K562 (cell line): Measurements from ENCODE around the gene OBSL1. TPM values are rescaled to one million over a fixed set of nuclear protein-coding genes. Genes with fewer than 3 reads are reported as not detected.

Experiments
- CTBP1 ChIP-seq: fragments of 450-650 bp; IDR thresholded peaks from 2 replicates; pipeline ENCODE4 v1.6.1; 2016; ENCODE audit warnings: borderline replicate concordance
- ELK3 ChIP-seq: fragments of 450-650 bp; formaldehyde crosslinking; IDR thresholded peaks from 2 replicates; pipeline ENCODE4 v1.4.0; 2020; ENCODE audit warnings: mild to moderate bottlenecking
- EP400 ChIP-seq: fragments of 450-650 bp; IDR thresholded peaks from 2 replicates; pipeline ENCODE4 v1.6.1; 2017; ENCODE audit warnings: antibody characterized with exemption, mild to moderate bottlenecking, moderate library complexity
- HDAC3 ChIP-seq: fragments of 450-650 bp; IDR thresholded peaks from 2 replicates; pipeline ENCODE4 v1.6.1; 2018; ENCODE audit warnings: borderline replicate concordance, mild to moderate bottlenecking, moderate library complexity; ENCODE audit not compliant: partially characterized antibody
- KAT8 ChIP-seq: fragments of 450-650 bp; IDR thresholded peaks from 2 replicates; pipeline ENCODE4 v1.6.1; 2016; ENCODE audit warnings: low read depth, mild to moderate bottlenecking
- MGA ChIP-seq: fragments of 450-650 bp; IDR thresholded peaks from 2 replicates; pipeline ENCODE4 v1.6.1; 2016; ENCODE audit warnings: mild to moderate bottlenecking, moderate library complexity
- MXI1 ChIP-seq: IDR thresholded peaks from 2 replicates; pipeline ENCODE4 v1.6.1; 2011; ENCODE audit warnings: low read depth, mild to moderate bottlenecking, improper control_type of control experiment, low read length
- NR2C1 ChIP-seq, 2 experiments: fragments of 450-650 bp; IDR thresholded peaks; 2 replicates each; pipeline ENCODE4 v1.6.1; 2017; ENCODE audit warnings: mild to moderate bottlenecking in 2 of 2, antibody characterized with exemption in 1 of 2, inconsistent platforms in 1 of 2, missing compliant biosample characterization in 1 of 2, missing genetic modification characterization in 1 of 2
- SAP30 ChIP-seq: fragments of 200-600 bp; sonication (generic); IDR thresholded peaks from 2 replicates; pipeline ENCODE4 v1.6.1; 2012; ENCODE audit warnings: borderline replicate concordance, low read depth, mild to moderate bottlenecking, moderate library complexity, low read length, control low read depth, inconsistent platforms; ENCODE audit not compliant: insufficient read depth, poor library complexity, severe bottlenecking
- SLC30A9 ChIP-seq: fragments of 250-450 bp; sonication (Bioruptor Pico); IDR thresholded peaks from 2 replicates; pipeline ENCODE4 v1.8.0; 2022; ENCODE audit warnings: mild to moderate bottlenecking, moderate library complexity
- ZC3H11A ChIP-seq: IDR thresholded peaks from 2 replicates; pipeline ENCODE4 v1.6.1; 2012; ENCODE audit warnings: low read depth, low read length, improper control_type of control experiment
- ZNF184 ChIP-seq: sonication (generic); formaldehyde crosslinking; IDR thresholded peaks from 2 replicates; pipeline ENCODE4 v1.5.0; 2020; ENCODE audit warnings: missing genetic modification reagents
- ZNF511 ChIP-seq: sonication (generic); formaldehyde crosslinking; IDR thresholded peaks from 2 replicates; pipeline ENCODE4 v1.8.0; 2022; ENCODE audit warnings: mild to moderate bottlenecking, missing genetic modification reagents
- ZNF644 ChIP-seq: fragments of 200-800 bp; sonication (Bioruptor generic); IDR thresholded peaks from 2 replicates; pipeline ENCODE4 v1.6.1; 2016; ENCODE audit warnings: low read depth, missing genetic modification characterization, missing compliant biosample characterization
- polyA plus RNA-seq, 8 experiments: library from polyadenylated mRNA; depleted of rRNA in 4 of 8; stranded (reverse) in 5 of 8; unstranded in 3 of 8; fragments of >200 nt; fragmentation: Nextera tagmentation in 2 of 8; fragmentation: Illumina TruSeq in 1 of 8; extraction: Ambion mirVana in 2 of 8; extraction: Trizol in 1 of 8; gene quantifications; 2 replicates each; pipeline versions ENCODE4 v1.2.1 to v1.2.3, GENCODE V29; 2011 to 2014; ENCODE audit warnings: inconsistent platforms in 1 of 8, missing spikeins in 1 of 8
- total RNA-seq, 7 experiments: library from RNA; depleted of rRNA in 6 of 7; stranded (reverse); fragments of >200 nt in 6 of 7; fragmentation: Illumina TruSeq in 2 of 7; extraction: Trizol in 2 of 7; gene quantifications; 2 replicates each; pipeline versions ENCODE4 v1.2.1 to v1.2.3, GENCODE V29; 2011 to 2021; ENCODE audit warnings: low replicate concordance in 1 of 7

The OBSL1 gene
- total and polyA plus RNA-seq, 9 of the 15 experiments (the other 6 are each of a cell fraction or from before 2014, with no cell fraction given) = 1.2 to 26.6 (median 8.6) TPM

- TF ChIP-seq SAP30 (peak; percentile 75), ZNF644 (no peak), ELK3 (CRISPR knock-in tag) (no peak), CTBP1 (0 out of 2 replicates have a peak, but pooled peaks have one; percentile 13), MGA (peak; percentile 72), KAT8 (no peak), ZNF184 (CRISPR knock-in tag) (no peak), ZC3H11A (no peak), ZNF511 (0 out of 2 replicates have a peak, but pooled peaks have one; percentile 20), EP400 (no peak), SLC30A9 (CRISPR knock-in tag) (no peak), NR2C1 (IDR thresholded peaks at IDR 0.05) (no peak), NR2C1 (tag; IDR thresholded peaks at IDR 0.05) (no peak), MXI1 (0 out of 2 replicates have a peak, but pooled peaks have one; percentile 18), HDAC3 (no peak)
Measured at GRCh38 chr2:219552382-219553167, 18.8 kb downstream of the OBSL1 start (continued).
